H1 (cell line): Measurements from ENCODE around the gene USP49. TPM values are rescaled to one million over a fixed set of nuclear protein-coding genes. Genes with fewer than 3 reads are reported as not detected.

Experiments
- CTCF ChIA-PET: fragments of 300-600 bp; sonication (Branson Sonifier 250); formaldehyde crosslinking; loops from one replicate; lab custom pipeline; 2021; ENCODE audit not compliant: partially characterized antibody; lab: Charles Lee
- POLR2A ChIA-PET: fragments of 300-600 bp; sonication (Branson Sonifier 250); formaldehyde crosslinking; loops from one replicate; lab custom pipeline; 2021; ENCODE audit warnings: inconsistent platforms; ENCODE audit not compliant: partially characterized antibody; lab: Charles Lee
- DNase-seq, 2 experiments: peaks; one replicate each; pipeline versions ENCODE4 v3.0.0 to v3.0.0-alpha.2; 2010 to 2022; ENCODE audit warnings: low spot score in 2 of 2, low read depth in 1 of 2, mixed read lengths in 1 of 2
- FAIRE-seq: peaks from 2 replicates; lab custom pipeline; 2011; peaks lifted over from hg19 to GRCh38; lab: Jason Lieb, UNC
- H2AFZ ChIP-seq: 2 replicates; pipeline ENCODE4 v1.8.1; 2012; ENCODE audit warnings: low read length, inconsistent platforms
- H2AK5ac ChIP-seq: 2 replicates; pipeline ENCODE4 v1.6.1; 2013; ENCODE audit warnings: low read depth, low read length
- H2BK120ac ChIP-seq: replicated peaks from 2 replicates; pipeline ENCODE3; 2013; ENCODE audit warnings: low read depth, low read length, inconsistent platforms
- H2BK12ac ChIP-seq: 2 replicates; pipeline ENCODE4 v1.6.1; 2013; ENCODE audit warnings: low read depth, low read length
- H2BK15ac ChIP-seq: 2 replicates; pipeline ENCODE4 v1.6.1; 2013; ENCODE audit warnings: low read length
- H2BK20ac ChIP-seq: 2 replicates; pipeline ENCODE4 v1.6.1; 2013; ENCODE audit warnings: low read length
- H2BK5ac ChIP-seq: 2 replicates; pipeline ENCODE4 v1.6.1; 2013; ENCODE audit warnings: low read depth, low read length
- H3K14ac ChIP-seq: 2 replicates; pipeline ENCODE4 v1.6.1; 2013; ENCODE audit warnings: inconsistent platforms; ENCODE audit not compliant: insufficient read length
- H3K18ac ChIP-seq: 2 replicates; pipeline ENCODE4 v1.6.1; 2013; ENCODE audit warnings: low read length; ENCODE audit errors: extremely low read depth
- H3K23ac ChIP-seq: 2 replicates; pipeline ENCODE4 v1.6.1; 2013; ENCODE audit warnings: inconsistent platforms; ENCODE audit not compliant: insufficient read length
- H3K23me2 ChIP-seq: 2 replicates; pipeline ENCODE4 v1.6.1; 2013; ENCODE audit warnings: low read depth, low read length
- H3K27ac ChIP-seq: 2 replicates; pipeline ENCODE4 v1.6.1; 2011; ENCODE audit warnings: low read depth, low read length, inconsistent platforms
- H3K27me3 ChIP-seq, 4 experiments: replicated peaks in 1 of 4; 1 replicate in 1 of 4; 2 replicates in 3 of 4; pipeline versions ENCODE4 v1.6.1 to v1.8.1; 2011 to 2013; ENCODE audit warnings: low read length in 3 of 4, mild to moderate bottlenecking in 3 of 4, inconsistent platforms in 2 of 4, mixed read lengths in 2 of 4, moderate library complexity in 1 of 4; ENCODE audit not compliant: control insufficient read depth in 3 of 4, insufficient read depth in 3 of 4; ENCODE audit errors: extremely low read depth in 1 of 4
- H3K36me3 ChIP-seq, 4 experiments: 2 replicates each; pipeline versions ENCODE4 v1.6.1 to v1.8.1; 2011 to 2013; ENCODE audit warnings: mild to moderate bottlenecking in 4 of 4, low read length in 3 of 4, moderate library complexity in 2 of 4, control low read depth in 1 of 4, inconsistent platforms in 1 of 4; ENCODE audit not compliant: insufficient read depth in 4 of 4, control insufficient read depth in 2 of 4
- H3K4ac ChIP-seq: replicated peaks from 2 replicates; pipeline ENCODE3; 2013; ENCODE audit warnings: low read length, low read depth, mixed read lengths, inconsistent platforms; ENCODE audit not compliant: insufficient read length
- H3K4me1 ChIP-seq, 4 experiments: replicated peaks in 1 of 4; 1 replicate in 1 of 4; 2 replicates in 3 of 4; pipeline versions ENCODE4 v1.6.1 to v1.8.1; 2011 to 2013; ENCODE audit warnings: low read length in 3 of 4, inconsistent platforms in 2 of 4, mixed read lengths in 1 of 4; ENCODE audit not compliant: insufficient read depth in 4 of 4, control insufficient read depth in 3 of 4
- H3K4me2 ChIP-seq, 2 experiments: 2 replicates each; pipeline versions ENCODE4 v1.6.1 to v1.8.1; 2011 to 2013; ENCODE audit warnings: low read depth in 2 of 2, low read length in 2 of 2, control low read depth in 1 of 2, inconsistent platforms in 1 of 2, mild to moderate bottlenecking in 1 of 2; ENCODE audit not compliant: insufficient read depth in 1 of 2
- H3K4me3 ChIP-seq, 4 experiments: fragments of 200-600, 300-600 bp in 1 of 4; sonication (generic), shearing (Covaris generic), sonication (Bioruptor Twin) in 1 of 4; 2 replicates each; pipeline versions ENCODE4 v1.5.1 to v1.8.1; 2011 to 2016; ENCODE audit warnings: low read length in 4 of 4, low read depth in 3 of 4, control low read depth in 2 of 4, inconsistent platforms in 2 of 4, mild to moderate bottlenecking in 2 of 4, mixed read lengths in 1 of 4, moderate library complexity in 1 of 4; ENCODE audit not compliant: insufficient read depth in 2 of 4; ENCODE audit errors: extremely low read depth in 1 of 4
- H3K56ac ChIP-seq: replicated peaks from 2 replicates; pipeline ENCODE3; 2013; ENCODE audit warnings: low read depth, mild to moderate bottlenecking, mixed read lengths, low read length, inconsistent platforms; ENCODE audit not compliant: insufficient read length
- H3K79me1 ChIP-seq: 2 replicates; pipeline ENCODE4 v1.6.1; 2013; ENCODE audit warnings: low read depth, low read length, control low read depth
- H3K79me2 ChIP-seq, 2 experiments: 2 replicates each; pipeline versions ENCODE4 v1.6.1 to v1.8.1; 2012 to 2013; ENCODE audit warnings: low read length in 2 of 2, mild to moderate bottlenecking in 2 of 2, inconsistent platforms in 1 of 2; ENCODE audit not compliant: insufficient read depth in 2 of 2, control insufficient read depth in 1 of 2
- H3K9ac ChIP-seq, 4 experiments: replicated peaks in 1 of 4; 1 replicate in 1 of 4; 2 replicates in 3 of 4; pipeline versions ENCODE4 v1.6.1 to v1.8.1; 2011 to 2013; ENCODE audit warnings: low read depth in 3 of 4, low read length in 3 of 4, control low read depth in 2 of 4, mild to moderate bottlenecking in 2 of 4, moderate library complexity in 2 of 4, inconsistent platforms in 1 of 4; ENCODE audit errors: extremely low read depth in 1 of 4
- H3K9me3 ChIP-seq, 2 experiments: 2 replicates each; pipeline versions ENCODE4 v1.6.1 to v1.8.1; 2012 to 2013; ENCODE audit warnings: mild to moderate bottlenecking in 2 of 2, moderate library complexity in 2 of 2, control low read depth in 1 of 2, inconsistent platforms in 1 of 2, low read depth in 1 of 2, low read length in 1 of 2, mixed read lengths in 1 of 2; ENCODE audit not compliant: insufficient read depth in 2 of 2
- H4K20me1 ChIP-seq, 2 experiments: replicated peaks in 1 of 2; 2 replicates each; pipeline versions ENCODE3 to v1.8.1; 2011 to 2013; ENCODE audit warnings: inconsistent platforms in 2 of 2, low read length in 2 of 2, mild to moderate bottlenecking in 1 of 2; ENCODE audit not compliant: insufficient read depth in 2 of 2, control insufficient read depth in 1 of 2
- H4K5ac ChIP-seq: 2 replicates; pipeline ENCODE4 v1.6.1; 2013; ENCODE audit warnings: low read length, low read depth, mixed read lengths, inconsistent platforms; ENCODE audit not compliant: insufficient read length
- H4K8ac ChIP-seq: 2 replicates; pipeline ENCODE4 v1.8.0; 2013; ENCODE audit warnings: mild to moderate bottlenecking, moderate library complexity, low read length, inconsistent platforms; ENCODE audit not compliant: insufficient read depth; ENCODE audit errors: extremely low read depth
- H4K91ac ChIP-seq: replicated peaks from 2 replicates; pipeline ENCODE3; 2013; ENCODE audit warnings: low read length, mixed read lengths, inconsistent platforms; ENCODE audit not compliant: insufficient read length
- POLR2AphosphoS5 ChIP-seq: IDR thresholded peaks from 2 replicates; pipeline ENCODE4 v1.6.1; 2011; ENCODE audit warnings: low read depth, low read length
- TBP ChIP-seq: IDR thresholded peaks from 2 replicates; pipeline ENCODE4 v1.6.1; 2011; ENCODE audit warnings: low read depth, low read length, improper control_type of control experiment
- WGBS, 2 experiments: shearing (Covaris generic) in 1 of 2; methylation state at CpG; one replicate each; pipeline versions ENCODE4 v1.1.6 to v1.1.7; 2013 to 2015; ENCODE audit warnings: low lambda C conversion rate in 2 of 2, mixed read lengths in 2 of 2, inconsistent platforms in 1 of 2, low coverage in 1 of 2, missing lambda C conversion rate in 1 of 2; ENCODE audit not compliant: insufficient replicate concordance in 2 of 2, insufficient coverage in 1 of 2, insufficient read length in 1 of 2; ENCODE audit errors: extremely low coverage in 1 of 2, missing lambda C conversion rate in 1 of 2; 5-methylcytosine and 5-hydroxymethylcytosine counted together
- polyA plus RNA-seq, 7 experiments: library from polyadenylated mRNA; depleted of rRNA in 3 of 7; stranded (reverse) in 5 of 7; unstranded in 2 of 7; fragments of >200 nt in 5 of 7; fragments of 200-250 nt in 2 of 7; gene quantifications; 1 replicate in 5 of 7; 2 replicates in 1 of 7; 4 replicates in 1 of 7; pipeline versions ENCODE4 v1.2.1 to v1.2.3, GENCODE V29; 2011 to 2013; ENCODE audit warnings: missing spikeins in 2 of 7, mixed read lengths in 2 of 7
- total RNA-seq: library from RNA; stranded (reverse); fragmentation: NEBNext Ultra II Directional; extraction: Animal tissue kit (Norgen Biotek cat#: 25700); gene quantifications from 2 replicates; pipeline ENCODE4 v1.2.1, GENCODE V29; 2021

The USP49 gene
- total and polyA plus RNA-seq, 2 of the 8 experiments (the other 6 are each of a cell fraction or from before 2014, with no cell fraction given) = 6.9 to 24.4 TPM

GRCh38 chr6:41934278-41935192, 39.4 kb upstream of the USP49 start:
- Histone ChIP-seq H4K20me1 (peaks cover 2 to 9% of the 10 kb centered on the region in 2 experiments), H3K18ac (no peak overlapping the region), H3K27me3 (no peaks in the 10 kb centered on the region), H3K79me1 (peaks cover 2% of the 10 kb centered on the region), H3K4me1 (peaks cover 0 to 14% (median 10%) of the 10 kb centered on the region in 4 experiments; a peak in 6 of 7 replicates), H3K79me2 (peaks cover 0 to 10% of the 10 kb centered on the region in 2 experiments; a peak in 1 of 4 replicates), H2BK15ac (no peak overlapping the region), H3K27ac (no peak overlapping the region), H2BK5ac (no peak overlapping the region), H3K4ac (no peak overlapping the region), H3K4me3 (no peak overlapping the region), H2BK120ac (no peak overlapping the region), H4K8ac (no peak overlapping the region), H4K5ac (no peak overlapping the region), H3K9me3 (no peaks in the 10 kb centered on the region), H2BK12ac (no peak overlapping the region), H3K4me2 (no peak overlapping the region), H2BK20ac (no peak overlapping the region), H3K56ac (no peak overlapping the region), H3K23ac (no peak overlapping the region), H3K9ac (no peak overlapping the region), H4K91ac (no peak overlapping the region), H2AK5ac (no peak overlapping the region), H2AFZ (no peak overlapping the region), H3K23me2 (no peaks in the 10 kb centered on the region; the same call in 1 of the 2 replicates), H3K14ac (no peak overlapping the region), H3K36me3 (peaks cover 35 to 60% (median 51%) of the 10 kb centered on the region in 4 experiments)
- TF ChIP-seq TBP = no peak
- peak; percentile 45; the same call in 1 of the 2 replicates for TF ChIP-seq POLR2AphosphoS5
- FAIRE-seq = no peak
- no peak for DNase-seq
- WGBS, 2 experiments = 94% methylated on average over 7 of the region's 7 CpGs; no CpG with 5 or more reads in 1 of the 2 experiments
- CTCF ChIA-PET = interaction anchor here (0.6 to 13.7 kb wide), 13 partner anchors 9 to 110 kb away, joined by 3 to 219 read pairs (median 5); partner anchors contain the start of genes BYSL and MED20
- POLR2A ChIA-PET = interaction anchor here (1.1 to 16.6 kb wide), 7 partner anchors 8 to 147 kb away, joined by 4 to 235 read pairs (median 6); partner anchors contain the start of genes BYSL, MED20, TAF8 and TOMM6
